A549 treated with AZD9567 at 1 μM for 4 hours (cell line): ENCODE results near the gene ACOT8. TPM values are rescaled to one million over a fixed set of nuclear protein-coding genes. Genes with fewer than 3 reads are reported as not detected.

Experiments
- total RNA-seq: library from RNA; stranded (reverse); fragments of 200-300 nt; extraction: Qiagen RNA extraction; gene quantifications from 5 replicates; pipeline ENCODE4 v1.2.3, GENCODE V29; 2022; ENCODE audit not compliant: insufficient read depth

ACOT8 gene
- 14.3 to 20.5 TPM (median 19.4 TPM) in 5 replicates for total RNA-seq

GRCh38 chr20:45857114-45857881 is at the start of gene ACOT8, which contains the start of gene ZSWIM3:
Gene ACOT8, minus strand, starts transcription at chr20:45857392. Its CDS starts 77 bp downstream, at chr20:45857315.
Gene ZSWIM3, plus strand, starts transcription at chr20:45857614. Its CDS starts 212 bp downstream, at chr20:45857826.

DNA sequence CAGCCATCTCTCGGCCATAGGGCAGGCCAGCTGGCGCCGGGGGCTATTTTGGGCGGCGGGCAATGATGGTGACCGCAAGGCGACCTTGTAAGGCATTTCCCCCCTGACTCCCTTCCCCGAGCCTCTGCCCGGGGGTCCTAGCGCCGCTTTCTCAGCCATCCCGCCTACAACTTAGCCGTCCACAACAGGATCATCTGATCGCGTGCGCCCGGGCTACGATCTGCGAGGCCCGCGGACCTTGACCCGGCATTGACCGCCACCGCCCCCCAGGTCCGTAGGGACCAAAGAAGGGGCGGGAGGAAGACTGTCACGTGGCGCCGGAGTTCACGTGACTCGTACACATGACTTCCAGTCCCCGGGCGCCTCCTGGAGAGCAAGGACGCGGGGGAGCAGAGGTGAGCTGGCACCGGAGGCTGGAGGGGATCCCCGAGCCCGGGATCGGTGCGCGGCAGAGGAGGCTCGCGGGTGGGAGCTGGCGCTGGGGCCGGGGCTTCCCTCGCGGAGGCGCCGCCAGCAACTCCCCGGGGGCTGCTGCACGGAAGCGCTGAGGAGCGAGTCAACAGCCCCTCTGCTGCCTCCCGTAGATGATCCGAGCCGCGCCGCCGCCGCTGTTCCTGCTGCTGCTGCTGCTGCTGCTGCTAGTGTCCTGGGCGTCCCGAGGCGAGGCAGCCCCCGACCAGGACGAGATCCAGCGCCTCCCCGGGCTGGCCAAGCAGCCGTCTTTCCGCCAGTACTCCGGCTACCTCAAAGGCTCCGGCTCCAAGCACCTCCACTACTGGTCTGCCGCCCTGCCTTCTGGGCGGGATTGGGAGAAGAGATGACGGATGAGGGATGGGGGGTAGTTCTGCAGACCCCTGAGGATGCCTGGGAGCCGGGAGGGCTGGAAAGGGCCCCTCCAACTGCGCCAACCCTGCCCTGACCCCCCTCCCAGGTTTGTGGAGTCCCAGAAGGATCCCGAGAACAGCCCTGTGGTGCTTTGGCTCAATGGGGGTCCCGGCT is 34.1 kb upstream of the ACOT8 start, which contains the start of the genes CTSA and NEURL2:
TSS of gene CTSA (plus strand) at position 351 of the 999 bp plus-strand sequence. CDS start at position 585, 234 bp downstream.
TSS of gene NEURL2 (minus strand) at position 224 of the 999 bp plus-strand sequence. CDS start at position 7, 217 bp downstream.

GRCh38 chr20:45887346-45887715 is 30.1 kb upstream of the ACOT8 start, which contains the start of gene SPATA25:
Gene SPATA25, minus strand, starts transcription at chr20:45887622. Its CDS starts 32 bp downstream, at chr20:45887590.

GRCh38 chr20:45880988-45881788 is 24.0 kb upstream of the ACOT8 start, which contains the start of gene ZSWIM1:
Gene ZSWIM1, plus strand, starts transcription at chr20:45881227. Its CDS starts 1,366 bp downstream, at chr20:45882593.

GRCh38 chr20:45833030-45833882 is 23.9 kb downstream of the ACOT8 start, which contains the start of gene SNX21:
Gene SNX21, plus strand, starts transcription at chr20:45833799. Its CDS starts 121 bp downstream, at chr20:45833920.

GRCh38 chr20:45827030-45827652 is 30.1 kb downstream of the ACOT8 start, which contains the start of gene TNNC2:
Gene TNNC2, minus strand, starts transcription at chr20:45827312. Its CDS starts 64 bp downstream, at chr20:45827248.

GRCh38 chr20:45812157-45813005 is 44.8 kb downstream of the ACOT8 start, which contains the start of gene UBE2C:
Gene UBE2C, plus strand, starts transcription at chr20:45812644. Its CDS starts 52 bp downstream, at chr20:45812696.

Other genes starting within 250 kb of the ACOT8 start
- gene WFDC10A, start 227.7 kb downstream of the ACOT8 start, total RNA-seq = not detected in 5 replicates
- not detected in 5 replicates for gene WFDC9, start 226.1 kb downstream of the ACOT8 start, total RNA-seq
- not detected in 5 replicates for gene WFDC11, start 187.2 kb downstream of the ACOT8 start, total RNA-seq
- not detected in 5 replicates for gene WFDC13, start 155.4 kb downstream of the ACOT8 start, total RNA-seq
- gene WFDC10B, start 152.4 kb downstream of the ACOT8 start, total RNA-seq = not detected in 5 replicates
- not detected in 5 replicates for gene SPINT4, start 135.0 kb downstream of the ACOT8 start, total RNA-seq
- gene WFDC3, start 65.5 kb downstream of the ACOT8 start, total RNA-seq = 0.16 to 0.23 TPM in 2 of 5 replicates, not detected in the others
- gene DNTTIP1, start 65.4 kb downstream of the ACOT8 start, total RNA-seq = 33.3 to 36.6 TPM (median 36.0 TPM) in 5 replicates
- 218 to 237 TPM (median 227 TPM) in 5 replicates for gene UBE2C, start 44.7 kb downstream of the ACOT8 start, total RNA-seq
- gene TNNC2, start 30.1 kb downstream of the ACOT8 start, total RNA-seq = 0.13 to 0.29 TPM (median 0.22 TPM) in 3 of 5 replicates, not detected in the others
- 9.4 to 11.1 TPM (median 10.3 TPM) in 5 replicates for gene SNX21, start 23.6 kb downstream of the ACOT8 start, total RNA-seq
- 1.4 to 3.3 TPM (median 1.5 TPM) in 5 replicates for gene ZSWIM3, start 222 bp upstream of the ACOT8 start, total RNA-seq
- gene ZSWIM1, start 23.8 kb upstream of the ACOT8 start, total RNA-seq = 5.2 to 8.3 TPM (median 5.8 TPM) in 5 replicates
- 0.22 to 0.46 TPM (median 0.36 TPM) in 4 of 5 replicates, not detected in the other for gene SPATA25, start 30.2 kb upstream of the ACOT8 start, total RNA-seq
- 0.95 to 1.3 TPM (median 1.1 TPM) in 4 of 5 replicates, not detected in the other for gene NEURL2, start 33.8 kb upstream of the ACOT8 start, total RNA-seq
- gene CTSA, start 33.9 kb upstream of the ACOT8 start, total RNA-seq = 102 to 120 TPM (median 111 TPM) in 5 replicates
- 1.6 to 1.9 TPM (median 1.7 TPM) in 4 of 5 replicates, not detected in the other for gene PLTP, start 54.8 kb upstream of the ACOT8 start, total RNA-seq
- 36.5 to 38.0 TPM (median 37.0 TPM) in 5 replicates for gene PCIF1, start 77.3 kb upstream of the ACOT8 start, total RNA-seq
- gene ZNF335, start 114.8 kb upstream of the ACOT8 start, total RNA-seq = 8.3 to 9.8 TPM (median 9.5 TPM) in 5 replicates
- 0.33 to 0.62 TPM (median 0.40 TPM) in 4 of 5 replicates, not detected in the other for gene MMP9, start 151.5 kb upstream of the ACOT8 start, total RNA-seq
- gene SLC12A5, start 171.8 kb upstream of the ACOT8 start, total RNA-seq = 8.8 to 19.1 TPM (median 13.8 TPM) in 5 replicates
- 22.8 to 27.7 TPM (median 23.1 TPM) in 5 replicates for gene NCOA5, start 232.6 kb upstream of the ACOT8 start, total RNA-seq